ENCODE measurements around the gene GSTA1.
A peak's percentile ranks its signal among the peaks of the same experiment; 100 is the strongest.
"Not testable (repeated sequence)": the region's sequence is repeated elsewhere in the genome, so short reads cannot be mapped to it uniquely, and the experiment has no call there.

Gene GSTA1

DNA sequence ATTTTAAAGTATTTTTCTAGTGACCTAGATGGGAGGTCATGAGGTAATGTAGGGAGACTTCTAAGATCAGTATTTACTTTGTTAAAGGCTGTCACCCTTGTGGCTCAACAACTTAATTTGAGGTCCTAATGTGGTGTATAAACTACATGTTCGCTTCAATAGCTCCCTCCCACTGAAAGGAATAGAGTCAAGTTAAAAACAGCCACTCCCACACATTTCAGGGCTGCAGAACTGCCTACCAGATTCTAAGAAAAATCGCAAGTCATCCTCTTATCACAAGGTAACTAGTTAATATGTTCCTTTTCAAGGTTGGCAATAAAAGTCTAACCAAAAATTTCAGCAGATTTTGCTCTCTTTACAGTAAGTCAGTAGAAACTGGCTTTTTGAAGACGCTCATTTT is 15.1 kb downstream of the GSTA1 start:
- TF ChIP-seq, protein P1, sequence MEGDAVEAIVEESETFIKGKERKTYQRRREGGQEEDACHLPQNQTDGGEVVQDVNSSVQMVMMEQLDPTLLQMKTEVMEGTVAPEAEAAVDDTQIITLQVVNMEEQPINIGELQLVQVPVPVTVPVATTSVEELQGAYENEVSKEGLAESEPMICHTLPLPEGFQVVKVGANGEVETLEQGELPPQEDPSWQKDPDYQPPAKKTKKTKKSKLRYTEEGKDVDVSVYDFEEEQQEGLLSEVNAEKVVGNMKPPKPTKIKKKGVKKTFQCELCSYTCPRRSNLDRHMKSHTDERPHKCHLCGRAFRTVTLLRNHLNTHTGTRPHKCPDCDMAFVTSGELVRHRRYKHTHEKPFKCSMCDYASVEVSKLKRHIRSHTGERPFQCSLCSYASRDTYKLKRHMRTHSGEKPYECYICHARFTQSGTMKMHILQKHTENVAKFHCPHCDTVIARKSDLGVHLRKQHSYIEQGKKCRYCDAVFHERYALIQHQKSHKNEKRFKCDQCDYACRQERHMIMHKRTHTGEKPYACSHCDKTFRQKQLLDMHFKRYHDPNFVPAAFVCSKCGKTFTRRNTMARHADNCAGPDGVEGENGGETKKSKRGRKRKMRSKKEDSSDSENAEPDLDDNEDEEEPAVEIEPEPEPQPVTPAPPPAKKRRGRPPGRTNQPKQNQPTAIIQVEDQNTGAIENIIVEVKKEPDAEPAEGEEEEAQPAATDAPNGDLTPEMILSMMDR (conservative IDR thresholded peaks at IDR 0.05; ENCODE audit: low read depth, low read length) = no peak
- no peak for DNase-seq (ENCODE audit: low read depth)
- no peak overlapping the region for H3K4me3 ChIP-seq (ENCODE audit: low read depth, low read length)

DNA sequence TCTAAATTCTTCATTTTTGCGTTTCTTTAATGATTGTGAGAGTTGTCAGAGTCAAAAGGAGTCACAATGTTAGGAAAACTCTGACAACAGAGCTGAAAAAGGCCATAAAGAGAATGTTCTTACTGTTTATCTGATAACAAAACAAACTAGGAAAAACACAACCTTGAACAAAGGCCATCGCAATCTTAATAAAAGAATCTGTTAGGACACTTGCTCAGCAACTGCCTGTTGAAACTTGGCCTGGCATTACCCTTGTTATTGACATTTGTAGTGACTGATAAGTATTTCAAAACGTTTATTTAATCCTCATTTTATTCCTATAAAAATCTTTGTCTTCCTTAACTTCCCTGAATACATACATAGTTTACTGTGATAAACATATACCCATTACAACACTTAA is 15.7 kb downstream of the GSTA1 start:
- DNase-seq (ENCODE audit: low read depth) = no peak
- TF ChIP-seq, protein P1 (conservative IDR thresholded peaks at IDR 0.05; ENCODE audit: low read depth, low read length) = no peak
- no peak overlapping the region for H3K4me3 ChIP-seq (ENCODE audit: low read depth, low read length)

DNA sequence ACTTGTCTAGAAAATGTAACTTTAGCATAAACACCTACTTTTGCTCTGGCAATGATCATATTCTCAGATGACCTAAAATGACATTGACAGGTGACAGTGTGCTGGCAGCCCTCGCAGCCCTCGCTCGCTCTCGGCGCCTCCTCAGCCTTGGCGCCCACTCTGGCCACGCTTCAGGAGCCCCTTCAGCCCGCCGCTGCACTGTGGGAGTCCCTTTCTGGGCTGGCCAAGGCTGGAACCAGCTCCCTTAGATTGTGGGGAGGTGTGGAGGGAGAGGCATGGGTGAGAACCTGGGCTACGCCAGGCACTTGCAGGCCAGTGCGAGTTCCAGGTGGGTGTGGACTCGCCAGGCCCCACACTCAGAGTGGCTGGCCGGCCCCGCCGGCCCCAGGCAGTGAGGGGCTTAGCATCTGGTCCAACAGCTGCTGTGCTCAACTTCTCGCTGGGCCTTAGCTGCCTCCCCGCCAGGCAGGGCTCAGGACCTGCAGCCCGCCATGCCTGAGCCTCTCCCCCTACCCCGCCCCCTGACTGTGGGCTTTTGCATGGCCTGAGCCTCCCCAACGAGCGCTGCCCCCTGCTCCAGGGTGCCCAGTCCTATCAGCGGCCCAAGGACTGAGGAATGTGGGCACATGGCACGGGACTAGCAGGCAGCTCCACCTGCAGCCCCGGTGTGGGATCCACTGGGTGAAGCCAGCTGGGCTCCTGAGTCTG is 17.2 kb downstream of the GSTA1 start:
- no peak overlapping the region for H3K4me3 ChIP-seq (ENCODE audit: low read depth, low read length)
- no peak for DNase-seq (ENCODE audit: low read depth)
- TF ChIP-seq, protein P1 (conservative IDR thresholded peaks at IDR 0.05; ENCODE audit: low read depth, low read length) = no peak

DNA sequence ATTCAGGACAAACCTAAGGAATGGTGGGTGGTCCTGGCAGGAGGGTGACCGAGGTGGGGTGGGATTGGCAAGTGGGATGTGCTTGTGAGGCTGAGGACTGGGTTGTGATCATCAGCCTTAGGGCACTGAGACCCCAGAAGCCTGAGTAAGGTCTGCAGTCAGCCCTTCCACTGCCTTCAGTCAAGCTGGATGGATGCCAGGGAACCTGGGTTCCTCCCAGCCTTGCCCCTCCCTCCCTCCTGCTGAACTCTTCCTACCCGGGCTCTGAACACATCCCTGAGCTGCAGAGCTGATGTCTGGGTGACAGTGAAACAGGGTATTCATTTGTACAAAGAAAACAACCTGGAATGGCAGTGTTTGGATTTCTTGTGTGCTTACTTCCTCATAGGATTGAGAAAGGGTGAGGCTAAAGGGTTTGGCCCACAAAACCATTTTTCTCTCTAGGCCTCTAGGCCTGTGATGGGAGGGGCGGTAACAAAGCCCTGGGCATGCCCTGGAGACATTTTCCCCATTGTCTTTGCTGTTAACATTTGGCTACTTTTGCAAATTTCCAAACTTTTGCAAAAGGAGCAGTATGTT is 20.8 kb downstream of the GSTA1 start:
- not testable (repeated sequence) for DNase-seq (ENCODE audit: low read depth); H3K4me3 ChIP-seq (ENCODE audit: low read depth, low read length)

DNA sequence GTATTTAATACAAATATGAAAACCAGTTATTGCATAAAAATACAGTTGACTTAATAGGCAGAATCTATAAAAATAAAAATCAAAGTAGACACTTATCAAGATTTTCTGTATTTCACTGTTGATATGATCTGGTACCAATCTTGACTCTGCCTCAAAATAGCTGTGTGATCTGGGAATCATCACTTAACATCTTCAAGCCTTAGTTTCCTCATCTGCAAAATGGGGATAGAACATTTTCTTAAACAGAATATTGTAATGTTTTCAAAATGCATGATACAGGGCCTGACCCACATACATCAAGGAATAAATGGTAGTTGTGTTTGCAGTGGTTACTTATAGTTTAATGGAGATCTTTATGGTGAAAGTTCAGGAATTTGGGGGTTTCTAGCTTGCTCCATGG is 21.4 kb downstream of the GSTA1 start:
- DNase-seq (ENCODE audit: low read depth); H3K4me3 ChIP-seq (ENCODE audit: low read depth, low read length): not testable (repeated sequence)

DNA sequence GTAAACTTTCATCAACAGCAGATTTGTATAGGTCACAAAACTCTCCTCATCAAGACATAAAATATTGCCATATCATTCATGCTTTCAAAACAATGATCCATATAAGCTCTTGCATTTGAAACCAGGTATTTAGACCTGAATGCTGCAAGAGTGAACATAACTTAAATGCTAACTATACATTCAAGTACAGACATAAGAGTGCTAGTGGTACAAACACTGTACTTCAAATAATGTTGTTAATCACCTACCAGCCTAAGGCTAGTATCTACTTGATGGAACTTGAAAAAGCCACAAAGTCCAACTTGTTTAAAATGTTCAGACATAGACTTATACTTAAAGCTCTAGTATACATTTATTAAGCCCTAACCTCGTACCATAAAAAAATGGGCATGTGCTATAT is 24.4 kb downstream of the GSTA1 start:
- no peak for DNase-seq (ENCODE audit: low read depth)
- TF ChIP-seq, protein P1 (conservative IDR thresholded peaks at IDR 0.05; ENCODE audit: low read depth, low read length) = no peak
- H3K4me3 ChIP-seq (ENCODE audit: low read depth, low read length) = no peak overlapping the region

DNA sequence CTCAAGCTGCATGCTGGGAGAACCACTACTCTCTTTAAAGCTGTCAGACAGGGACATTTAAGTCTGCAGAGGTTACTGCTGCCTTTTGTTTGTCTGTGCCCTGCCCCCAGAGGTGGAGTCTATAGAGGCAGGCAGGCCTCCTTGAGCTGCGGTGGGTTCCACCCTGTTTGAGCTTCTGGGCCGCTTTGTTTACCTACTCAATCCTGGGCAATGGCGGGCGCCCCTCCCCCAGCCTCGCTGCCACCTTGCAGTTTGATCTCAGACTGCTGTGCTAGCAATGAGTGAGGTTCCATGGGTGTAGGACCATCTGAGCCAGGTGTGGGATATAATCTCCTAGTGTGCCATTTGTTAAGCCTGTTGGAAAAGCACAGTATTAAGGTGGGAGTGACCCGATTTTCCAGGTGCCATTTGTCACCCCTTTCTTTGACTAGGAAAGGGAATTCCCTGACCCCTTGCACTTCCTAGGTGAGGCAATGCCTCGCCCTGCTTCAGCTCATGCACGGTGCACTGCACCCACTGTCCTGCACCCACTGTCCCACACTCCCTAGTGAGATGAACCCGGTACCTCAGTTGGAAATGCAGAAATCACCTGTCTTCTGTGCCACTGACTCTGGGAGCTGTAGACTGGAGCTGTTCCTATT is 26.8 kb downstream of the GSTA1 start:
- not testable (repeated sequence) for DNase-seq (ENCODE audit: low read depth); H3K4me3 ChIP-seq (ENCODE audit: low read depth, low read length)

DNA sequence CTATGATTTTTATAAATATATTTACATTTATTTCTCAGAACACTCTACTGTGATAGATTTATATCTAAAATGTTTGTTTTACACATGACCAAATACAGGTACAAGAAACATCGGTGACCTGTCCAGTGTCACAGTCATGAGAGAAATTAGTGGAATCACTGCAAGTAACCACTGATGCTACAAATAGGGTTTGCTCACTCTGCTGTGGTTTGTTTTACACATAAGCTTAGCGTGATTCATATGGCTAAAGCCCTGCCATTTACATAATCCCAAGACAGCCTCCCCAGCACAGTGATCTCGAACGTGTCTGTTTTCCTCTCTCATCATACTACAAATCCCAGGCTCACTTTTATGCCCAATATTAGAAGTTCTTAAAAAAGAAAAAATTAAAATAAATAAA is 34.2 kb downstream of the GSTA1 start:
- H3K4me3 ChIP-seq (ENCODE audit: low read depth, low read length) = not testable (repeated sequence)
- peak; percentile 18 for DNase-seq (ENCODE audit: low read depth)

DNA sequence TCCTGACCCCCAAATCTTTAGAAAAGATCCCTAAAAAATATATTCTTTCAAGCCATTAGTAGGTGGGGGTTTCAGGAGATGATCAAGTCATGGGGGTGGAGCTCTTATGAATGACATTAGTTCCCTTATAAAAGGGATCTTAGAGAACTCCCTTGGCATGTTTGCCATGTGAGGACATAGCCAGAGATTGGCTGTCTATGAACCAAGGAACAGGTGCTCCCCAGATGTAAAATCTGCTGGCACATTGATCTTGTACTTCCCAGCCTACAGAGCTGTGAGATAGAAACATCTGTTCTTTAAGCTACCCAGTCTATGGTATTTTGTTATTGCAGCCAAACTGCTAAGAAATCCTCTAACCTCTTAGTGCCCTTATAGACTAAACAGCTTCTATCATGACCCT is 36.0 kb downstream of the GSTA1 start:
- H3K4me3 ChIP-seq (ENCODE audit: low read depth, low read length); DNase-seq (ENCODE audit: low read depth): not testable (repeated sequence)

DNA sequence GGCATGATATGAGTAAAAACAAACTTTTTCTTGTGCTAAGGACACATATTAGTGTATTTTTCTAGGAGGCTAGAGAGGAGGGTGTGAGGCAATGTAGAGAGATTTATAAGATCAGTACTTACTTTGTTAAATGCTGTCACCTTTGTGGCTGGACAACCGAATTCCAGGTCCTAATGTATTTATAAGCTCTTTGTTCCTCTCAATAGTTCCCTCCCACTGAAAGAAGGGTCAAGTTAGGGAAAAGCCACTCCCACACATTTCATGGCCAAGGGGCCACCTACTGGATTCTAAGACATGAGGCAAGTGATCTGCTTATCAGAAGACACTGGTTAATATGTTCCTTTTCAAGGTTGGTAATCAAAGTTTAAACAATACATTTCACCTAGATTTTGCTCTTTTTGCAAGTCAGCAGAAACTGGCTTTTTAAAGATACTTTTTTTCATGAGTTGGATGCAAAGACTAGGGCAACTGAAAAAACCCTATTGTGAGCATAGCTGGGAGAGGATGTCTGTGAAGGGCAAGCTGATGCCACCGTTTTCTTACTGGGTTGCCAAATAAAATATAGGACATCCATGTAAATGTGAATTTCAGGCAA is 40.2 kb downstream of the GSTA1 start, which contains the start of gene GSTA2:
GSTA2 (minus strand) TSS at position 154 of the 595 bp plus-strand sequence. CDS start 5,528 bp downstream, outside the sequence.
- not testable (repeated sequence) for H3K4me3 ChIP-seq (ENCODE audit: low read depth, low read length); DNase-seq (ENCODE audit: low read depth)

DNA sequence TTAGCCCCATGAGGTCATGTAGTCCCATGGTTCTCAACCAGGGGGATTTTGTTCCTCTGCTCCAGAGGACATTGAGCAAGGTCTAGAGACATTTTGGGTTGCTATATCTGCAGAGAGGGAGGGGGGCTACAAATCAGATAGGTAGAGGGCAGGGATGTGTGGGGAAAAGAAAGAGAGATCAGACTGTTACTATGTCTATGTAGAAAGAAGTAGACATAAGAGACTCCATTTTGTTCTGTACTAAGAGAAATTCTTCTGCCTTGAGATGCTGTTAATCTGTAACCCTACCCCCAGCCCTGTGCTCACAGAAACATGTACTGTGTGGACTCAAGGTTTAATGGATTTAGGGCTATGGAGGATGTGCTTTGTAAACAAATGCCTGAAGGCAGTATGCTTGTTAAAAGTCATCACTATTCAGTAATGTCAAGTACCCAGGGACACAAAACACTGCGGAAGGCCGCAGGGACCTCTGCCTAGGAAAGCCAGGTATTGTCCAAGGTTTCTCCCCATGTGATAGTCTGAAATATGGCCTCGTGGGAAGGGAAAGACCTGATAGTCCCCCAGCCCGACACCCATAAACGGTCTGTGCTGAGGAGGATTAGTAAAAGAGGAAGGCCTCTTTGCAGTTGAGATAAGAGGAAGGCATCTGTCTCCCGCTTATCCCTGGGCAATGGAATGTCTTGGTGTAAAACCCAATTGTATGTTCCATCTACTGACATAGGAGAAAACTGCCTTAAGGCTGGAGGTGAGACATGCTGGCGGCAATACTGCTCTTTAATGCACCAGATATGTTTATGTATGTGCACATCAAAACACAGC is 41.7 kb downstream of the GSTA1 start:
- not testable (repeated sequence) for H3K4me3 ChIP-seq (ENCODE audit: low read depth, low read length); DNase-seq (ENCODE audit: low read depth)

Data from choroid plexus epithelial cell (primary cell).